GM18498 (cell line): Measurements from ENCODE around the gene TAF8.
"Not testable (repeated sequence)": the region's sequence is repeated elsewhere in the genome, so short reads cannot be mapped to it uniquely, and the experiment has no call there.

Experiments
- ATAC-seq: cut with Tn5 transposase; IDR thresholded peaks from one replicate; pipeline ENCODE4 v1.9.1; 2021; ENCODE audit warnings: mild to moderate bottlenecking, moderate library complexity; ENCODE audit not compliant: unreplicated experiment

The TAF8 gene

DNA sequence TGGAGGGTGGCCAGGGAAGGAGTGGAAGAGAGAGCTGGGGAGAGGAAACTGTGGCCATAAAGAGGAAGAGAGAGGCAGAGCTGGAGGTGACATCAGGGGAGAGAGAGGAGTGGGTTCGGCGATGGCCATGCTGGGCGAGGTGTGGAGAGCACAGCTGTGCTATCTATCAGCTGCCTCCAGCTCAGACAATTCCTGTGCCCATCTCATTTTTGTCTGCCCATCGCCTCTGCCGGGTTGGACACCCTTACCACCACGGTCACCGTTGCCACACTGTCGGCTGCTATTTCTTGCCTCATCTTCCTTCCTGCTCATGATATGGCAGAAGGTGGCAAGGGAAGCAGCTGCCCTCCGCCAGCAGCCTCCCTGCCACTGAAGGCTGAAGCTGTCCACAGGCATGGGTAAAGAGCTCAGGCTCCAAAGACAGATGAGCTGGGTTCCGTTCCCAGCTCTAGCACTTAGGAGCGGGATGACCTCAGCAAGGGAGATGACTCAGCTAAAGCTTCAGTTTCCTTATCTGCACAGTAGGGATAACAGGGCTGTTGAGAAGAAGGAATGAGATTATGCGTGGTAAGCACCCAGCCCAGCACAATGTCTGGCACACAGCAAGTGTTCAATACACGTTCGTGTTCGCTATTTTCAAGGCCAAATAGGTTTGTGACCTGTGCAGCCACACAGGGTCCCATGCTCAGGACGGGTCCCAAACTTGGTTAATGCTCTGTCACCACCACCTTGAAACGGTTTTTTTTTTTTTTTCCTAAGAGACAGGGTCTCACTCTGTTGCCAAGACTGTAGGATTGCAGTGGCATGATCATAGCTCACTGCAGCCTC is 21.9 kb upstream of the TAF8 start:
- ATAC-seq, result no peak

GRCh38 chr6:42029062-42029685 is 21.1 kb upstream of the TAF8 start:
- ATAC-seq, result no peak

DNA sequence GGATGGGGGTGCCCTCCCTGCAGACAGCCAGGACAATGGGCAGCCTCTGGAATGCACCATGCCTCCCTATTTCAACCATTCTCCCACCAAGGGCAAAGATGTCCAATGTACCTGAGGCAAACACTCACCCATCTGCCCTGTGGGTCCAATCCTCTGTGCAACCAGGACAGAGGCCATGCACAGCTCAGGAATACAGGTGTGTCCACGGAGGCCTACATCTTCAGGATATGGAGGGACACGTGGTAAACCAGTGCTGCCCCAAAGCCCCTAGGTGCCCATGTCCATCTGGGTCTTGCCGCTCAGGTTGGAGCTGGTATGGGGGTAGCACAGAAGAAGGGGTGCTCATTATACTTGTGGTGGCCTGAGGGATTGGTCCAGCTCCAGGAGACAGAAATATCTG is 20.4 kb upstream of the TAF8 start:
- ATAC-seq, result no peak

- no peak for ATAC-seq
Observed at GRCh38 chr6:42030585-42031506, 19.5 kb upstream of the TAF8 start.

- no peak for ATAC-seq
Observed at GRCh38 chr6:42032366-42032765, 18.0 kb upstream of the TAF8 start.

- ATAC-seq, result not testable (repeated sequence)
Observed at GRCh38 chr6:42037669-42038068, 12.7 kb upstream of the TAF8 start.

GRCh38 chr6:42038163-42038562 is 12.2 kb upstream of the TAF8 start:
- ATAC-seq, result no peak

GRCh38 chr6:42038811-42039408 is 11.4 kb upstream of the TAF8 start:
- ATAC-seq, result no peak

DNA sequence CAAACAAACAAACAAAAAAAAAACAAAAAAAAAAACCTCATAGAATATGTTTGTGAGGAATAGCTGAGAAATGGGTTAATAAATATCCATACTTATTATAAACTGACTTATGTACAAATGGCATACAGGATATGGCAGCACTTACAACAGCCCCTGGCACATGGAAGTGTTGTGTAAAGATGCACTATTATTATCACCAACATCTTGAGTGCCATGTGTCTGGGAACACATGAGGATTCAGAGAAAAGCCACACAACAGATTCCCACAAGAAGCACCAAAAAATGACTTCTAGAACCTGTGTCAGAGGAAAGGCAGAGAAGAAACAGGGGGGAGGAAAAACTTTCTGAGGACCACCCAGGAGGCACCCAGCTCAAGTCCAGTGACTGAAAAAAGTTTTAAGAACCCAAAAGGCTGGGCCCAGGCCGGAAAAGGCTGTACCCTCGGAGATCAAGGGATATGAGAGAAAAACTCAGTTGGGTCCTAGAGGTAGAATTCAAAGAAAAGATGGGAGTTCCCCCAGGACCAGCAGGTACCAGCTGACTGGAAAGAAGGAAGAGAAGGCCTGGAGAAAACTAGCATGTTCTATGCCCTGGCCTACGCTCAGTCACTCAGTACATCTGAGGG is 9.4 kb upstream of the TAF8 start:
- no peak for ATAC-seq

GRCh38 chr6:42041481-42042053 is 8.8 kb upstream of the TAF8 start:
- ATAC-seq, result no peak

DNA sequence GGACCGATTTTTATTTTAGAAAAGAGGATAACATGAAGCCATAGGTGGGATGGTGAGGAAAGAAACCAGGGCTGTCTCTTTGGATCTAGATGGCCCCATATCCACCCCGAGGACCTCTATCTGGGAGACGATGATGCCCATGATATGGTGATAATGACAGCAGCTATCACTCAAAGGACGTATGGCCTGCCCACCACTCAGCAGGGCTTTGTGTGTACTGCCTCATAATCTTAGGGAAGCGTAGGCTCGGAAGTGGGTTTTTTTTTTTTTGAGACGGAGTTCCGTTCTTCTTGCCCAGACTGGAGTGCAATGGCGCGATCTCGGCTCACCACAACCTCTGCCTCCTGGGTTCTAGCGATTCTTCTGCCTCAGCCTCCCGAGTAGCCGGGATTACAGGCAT is 8.2 kb upstream of the TAF8 start:
- no peak for ATAC-seq

DNA sequence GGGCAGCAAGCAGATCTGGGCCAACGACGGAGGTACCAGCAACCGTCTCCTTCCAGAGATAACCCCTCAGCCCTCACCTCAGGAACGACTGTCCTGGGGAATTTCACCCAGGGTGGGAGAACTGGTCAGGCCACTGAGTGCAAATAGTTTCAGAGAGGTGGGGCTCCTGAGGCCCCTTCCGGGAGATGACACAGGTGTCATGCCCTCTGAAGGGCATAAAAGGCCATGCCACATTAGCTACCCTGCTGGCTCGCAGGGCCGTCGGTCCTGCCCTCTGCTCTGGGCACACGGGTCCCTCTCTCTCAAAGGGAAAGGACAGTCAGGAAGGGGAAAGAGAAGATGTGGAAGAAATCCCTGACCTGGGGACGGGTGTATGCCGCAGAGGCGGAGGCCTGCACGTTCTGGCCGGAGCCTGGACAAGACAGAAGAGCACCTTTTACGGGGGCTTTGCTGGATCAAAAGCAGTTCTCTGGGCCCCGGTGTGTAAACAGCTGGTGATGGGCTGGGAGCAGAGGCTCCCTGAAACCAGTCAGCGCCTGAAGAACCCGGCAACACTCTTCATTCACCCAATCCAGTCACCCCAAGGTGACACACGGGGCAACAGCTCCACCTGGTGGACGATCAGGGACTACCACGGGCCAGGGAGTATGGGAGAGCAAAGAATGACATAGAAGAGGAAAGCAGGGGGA is 6.4 kb upstream of the TAF8 start:
- peak; percentile 41 for ATAC-seq

- no peak for ATAC-seq
Observed at GRCh38 chr6:42045538-42046460, 4.5 kb upstream of the TAF8 start.

DNA sequence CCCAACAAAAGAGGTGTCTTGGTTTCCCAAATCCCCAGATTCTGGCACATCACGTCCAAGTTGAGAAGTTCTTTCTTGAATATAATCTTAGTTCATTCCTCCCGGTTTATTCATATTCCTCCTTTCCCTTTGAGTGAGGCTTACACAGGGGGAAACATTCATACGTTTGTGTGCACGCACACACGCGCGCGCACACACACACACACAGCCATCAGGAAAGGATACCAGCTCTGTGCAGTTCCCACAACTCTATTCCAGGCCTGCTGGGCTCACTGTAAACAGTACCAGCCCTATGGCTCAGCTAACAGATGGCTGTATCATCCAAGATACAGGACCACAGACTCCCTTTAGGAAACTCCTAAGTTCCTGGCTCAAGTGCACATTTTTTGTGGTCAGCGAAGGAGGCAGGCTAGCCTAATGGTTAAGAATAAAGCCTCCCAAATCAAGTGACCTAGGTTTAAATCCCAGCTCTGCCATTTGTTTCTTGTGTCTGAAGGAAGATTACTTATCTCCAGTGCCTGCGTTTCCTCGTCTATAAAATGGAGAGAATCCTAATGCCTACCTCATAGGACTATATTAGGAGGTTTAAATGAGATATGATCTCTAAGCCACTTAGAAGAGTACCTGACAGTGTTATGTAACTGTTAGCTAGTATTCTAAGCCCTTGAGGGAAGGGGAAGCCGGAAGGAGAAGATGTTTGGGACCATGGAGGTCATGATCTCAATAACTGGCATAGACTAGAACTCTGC is 3.7 kb upstream of the TAF8 start:
- ATAC-seq, result no peak

GRCh38 chr6:42047213-42047590 is 3.1 kb upstream of the TAF8 start:
- no peak for ATAC-seq

DNA sequence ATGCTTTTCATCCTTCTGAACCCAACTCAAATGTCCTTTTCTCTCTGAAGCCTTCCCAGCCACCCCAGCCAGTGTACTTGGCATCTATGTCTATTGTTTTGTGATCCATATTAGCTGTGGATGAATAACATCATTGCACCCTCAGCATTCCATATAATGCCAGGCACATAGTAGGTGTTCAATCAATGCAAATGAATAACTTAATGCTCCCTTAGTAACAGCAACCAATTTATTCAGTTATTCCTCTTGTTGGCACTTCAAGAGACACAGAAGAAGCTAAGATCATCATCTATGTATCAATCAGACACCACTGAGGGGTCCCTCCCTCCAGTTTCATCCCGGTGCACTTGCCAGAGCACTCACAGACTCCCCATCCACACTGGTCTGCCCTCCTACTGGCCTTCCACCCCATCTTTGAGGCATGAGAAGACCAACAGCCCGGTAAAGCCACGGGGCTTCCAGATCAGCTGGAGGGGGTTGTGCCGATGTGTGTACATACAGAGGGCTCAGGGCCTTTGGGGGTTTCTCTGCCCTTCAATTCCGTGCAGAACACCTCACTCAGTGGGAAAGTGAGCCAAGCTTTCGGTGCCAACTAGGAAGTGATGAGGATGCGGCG is 2.4 kb upstream of the TAF8 start:
- no peak for ATAC-seq

DNA sequence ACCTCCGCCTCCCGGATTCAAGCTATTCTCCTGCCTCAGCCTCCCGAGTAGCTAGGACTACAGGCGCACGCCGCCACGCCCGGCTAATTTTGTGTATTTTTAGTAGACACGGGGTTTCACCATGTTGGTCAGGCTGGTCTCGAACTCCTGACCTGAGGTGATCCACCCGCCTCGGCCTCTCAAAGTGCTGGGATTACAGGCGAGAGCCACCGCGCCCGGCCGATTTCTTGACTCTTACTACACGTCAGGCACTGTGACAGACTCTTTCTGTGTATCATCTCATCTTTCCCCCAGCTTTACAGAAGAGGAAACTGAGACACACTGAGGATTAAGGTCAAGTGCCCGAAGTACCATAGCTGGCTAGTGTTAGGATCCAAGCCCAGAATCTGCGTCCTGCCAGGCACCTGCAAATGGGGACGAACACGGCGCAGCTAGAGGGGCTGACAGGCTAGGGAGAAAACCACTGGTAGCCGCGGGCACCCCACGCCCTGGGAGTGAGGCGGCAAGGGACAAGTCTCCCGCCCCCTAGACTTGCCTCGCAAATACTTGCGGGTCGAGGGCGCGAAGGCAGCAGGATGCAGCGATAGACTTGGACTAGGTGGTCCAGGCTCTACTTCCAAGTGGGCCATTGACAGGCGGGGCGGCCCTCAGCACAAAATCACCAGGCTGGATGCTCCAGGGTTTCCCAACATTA is 1.1 kb upstream of the TAF8 start:
- no peak for ATAC-seq
